Rectal smooth muscle tissue (tissue), 1 donor: ENCODE results near the gene ERMAP.
A peak's percentile ranks its signal among the peaks of the same experiment; 100 is the strongest.

Source experiments
- H3K27ac ChIP-seq: one replicate; pipeline ENCODE4 v1.7.0; 2013; ENCODE audit warnings: low read depth, low read length, inconsistent platforms
- H3K27me3 ChIP-seq: one replicate; pipeline ENCODE4 v1.7.0; 2013; ENCODE audit warnings: low read length; ENCODE audit not compliant: control insufficient read depth, insufficient read depth
- H3K36me3 ChIP-seq: one replicate; pipeline ENCODE4 v1.7.0; 2013; ENCODE audit warnings: low read length; ENCODE audit not compliant: control insufficient read depth, insufficient read depth
- H3K4me1 ChIP-seq: one replicate; pipeline ENCODE4 v1.7.0; 2013; ENCODE audit warnings: low read length; ENCODE audit not compliant: control insufficient read depth, insufficient read depth
- H3K4me3 ChIP-seq: one replicate; pipeline ENCODE4 v1.7.0; 2013; ENCODE audit warnings: low read length
- H3K9ac ChIP-seq: one replicate; pipeline ENCODE4 v1.7.0; 2013; ENCODE audit warnings: low read length

ERMAP gene

GRCh38 chr1:42835422-42835821 lies 18.5 kb downstream of the ERMAP start:
- Histone ChIP-seq H3K9ac (no peak overlapping the region), H3K36me3 (no peaks in the 10 kb centered on the region), H3K27ac (no peak overlapping the region), H3K4me1 (no peaks in the 10 kb centered on the region), H3K27me3 (no peaks in the 10 kb centered on the region), H3K4me3 (no peak overlapping the region)

GRCh38 chr1:42837709-42838108 lies 20.8 kb downstream of the ERMAP start:
- H3K4me1 ChIP-seq: no peaks in the 10 kb centered on the region
- peaks cover 2% of the 10 kb centered on the region for H3K36me3 ChIP-seq
- no peaks in the 10 kb centered on the region for H3K27me3 ChIP-seq
- H3K9ac ChIP-seq: no peak overlapping the region
- H3K27ac ChIP-seq: no peak overlapping the region
- H3K4me3 ChIP-seq: no peak overlapping the region

- Histone ChIP-seq H3K36me3 (peaks cover 5% of the 10 kb centered on the region), H3K27me3 (no peaks in the 10 kb centered on the region), H3K27ac (no peak overlapping the region), H3K9ac (no peak overlapping the region), H3K4me1 (no peaks in the 10 kb centered on the region), H3K4me3 (no peak overlapping the region)
These were observed 21.7 kb downstream of the ERMAP start for GRCh38 chr1:42838482-42839190.

GRCh38 chr1:42841010-42841409 lies 24.1 kb downstream of the ERMAP start:
- Histone ChIP-seq H3K9ac (no peak overlapping the region), H3K27me3 (no peaks in the 10 kb centered on the region), H3K27ac (no peak overlapping the region), H3K36me3 (peaks cover 5% of the 10 kb centered on the region), H3K4me3 (no peak overlapping the region), H3K4me1 (no peaks in the 10 kb centered on the region)

- H3K27ac ChIP-seq: no peak overlapping the region
- no peak overlapping the region for H3K9ac ChIP-seq
- no peaks in the 10 kb centered on the region for H3K27me3 ChIP-seq
- H3K36me3 ChIP-seq: peaks cover 5% of the 10 kb centered on the region
- no peak overlapping the region for H3K4me3 ChIP-seq
- no peaks in the 10 kb centered on the region for H3K4me1 ChIP-seq
These were observed 24.7 kb downstream of the ERMAP start for GRCh38 chr1:42841440-42842147.

- H3K36me3 ChIP-seq: peaks cover 5% of the 10 kb centered on the region
- no peak overlapping the region for H3K27ac ChIP-seq
- no peaks in the 10 kb centered on the region for H3K27me3 ChIP-seq
- no peak overlapping the region for H3K4me3 ChIP-seq
- H3K9ac ChIP-seq: no peak overlapping the region
- H3K4me1 ChIP-seq: peaks cover 5% of the 10 kb centered on the region
These were observed 27.7 kb downstream of the ERMAP start for GRCh38 chr1:42844592-42845140.

- Histone ChIP-seq H3K4me3 (no peak overlapping the region), H3K27me3 (no peaks in the 10 kb centered on the region), H3K27ac (no peak overlapping the region), H3K36me3 (peaks cover 5% of the 10 kb centered on the region), H3K4me1 (peaks cover 5% of the 10 kb centered on the region), H3K9ac (no peak overlapping the region)
These were observed 28.3 kb downstream of the ERMAP start for GRCh38 chr1:42845193-42845592.

- H3K36me3 ChIP-seq: peaks cover 5% of the 10 kb centered on the region
- H3K27me3 ChIP-seq: no peaks in the 10 kb centered on the region
- peaks cover 5% of the 10 kb centered on the region for H3K4me1 ChIP-seq
- H3K4me3 ChIP-seq: peak overlapping the region; percentile 82
- no peak overlapping the region for H3K9ac ChIP-seq
- H3K27ac ChIP-seq: peak overlapping the region; percentile 35
These were observed 28.9 kb downstream of the ERMAP start for GRCh38 chr1:42845866-42846256.

- Histone ChIP-seq H3K36me3 (peaks cover 10% of the 10 kb centered on the region), H3K27me3 (no peaks in the 10 kb centered on the region), H3K4me3 (peak within 1 kb of the TSS; percentile 87), H3K9ac (peak within 1 kb of the TSS; percentile 95), H3K4me1 (peaks cover 5% of the 10 kb centered on the region), H3K27ac (peak within 1 kb of the TSS; percentile 74)
These were observed 29.6 kb downstream of the ERMAP start, which contains the start of gene ZNF691 for GRCh38 chr1:42846257-42847110. Gene ZNF691, plus strand, starts transcription at chr1:42846613. Its CDS starts 3,046 bp downstream, at chr1:42849659.

- Histone ChIP-seq H3K9ac (peak overlapping the region; percentile 95), H3K27me3 (no peaks in the 10 kb centered on the region), H3K4me3 (peak overlapping the region; percentile 87), H3K27ac (no peak overlapping the region), H3K4me1 (peaks cover 5% of the 10 kb centered on the region), H3K36me3 (peaks cover 11% of the 10 kb centered on the region)
These were observed 30.2 kb downstream of the ERMAP start for GRCh38 chr1:42847111-42847595.

- peaks cover 7% of the 10 kb centered on the region for H3K36me3 ChIP-seq
- no peak overlapping the region for H3K27ac ChIP-seq
- H3K4me1 ChIP-seq: peaks cover 5% of the 10 kb centered on the region
- no peaks in the 10 kb centered on the region for H3K27me3 ChIP-seq
- no peak overlapping the region for H3K9ac ChIP-seq
- no peak overlapping the region for H3K4me3 ChIP-seq
These were observed 31.0 kb downstream of the ERMAP start for GRCh38 chr1:42847721-42848460.
